SH-SY5Y (cell line): Measurements from ENCODE around the gene EXOC3.

ENCODE experiments used
- GATA2 ChIP-seq: IDR thresholded peaks from 2 replicates; pipeline ENCODE4 v1.6.1; 2011; ENCODE audit warnings: mild to moderate bottlenecking, low read depth, low read length
- GATA3 ChIP-seq: IDR thresholded peaks from 2 replicates; pipeline ENCODE4 v1.6.1; 2011; ENCODE audit warnings: low read depth, mild to moderate bottlenecking, low read length, moderate library complexity

- no peak for TF ChIP-seq GATA3
- TF ChIP-seq GATA2, result no peak
These were observed 34.3 kb downstream of the EXOC3 start for GRCh38 chr5:477247-477646.
